A549 (cell line): Measurements from ENCODE around the gene SENP6.

Source experiments
- EP300 ChIP-seq, 2 experiments: fragments of >200 bp; sonication (Bioruptor Twin); formaldehyde crosslinking; IDR thresholded peaks; 2 replicates in 1 of 2; 3 replicates in 1 of 2; pipeline ENCODE4 v1.6.1; 2016 to 2017
- HDAC2 ChIP-seq: fragments of 200-600 bp; sonication (generic); IDR thresholded peaks from 2 replicates; pipeline ENCODE4 v1.6.1; 2016
- JUN ChIP-seq, 2 experiments: fragments of >200 bp; sonication (Bioruptor Twin); formaldehyde crosslinking; IDR thresholded peaks; 2 replicates in 1 of 2; 3 replicates in 1 of 2; pipeline ENCODE4 v1.6.1; 2016 to 2017
- RCOR1 ChIP-seq: fragments of 150-350 bp; IDR thresholded peaks from 2 replicates; pipeline ENCODE4 v1.6.1; 2014; ENCODE audit warnings: antibody characterized with exemption, low read length, low read depth
- TF ChIP-seq, protein P1 (sequence below): fragments of >200 bp; sonication (Bioruptor Twin); formaldehyde crosslinking; IDR thresholded peaks from 3 replicates; pipeline ENCODE4 v1.5.1; 2016
- TF ChIP-seq, protein P2 (sequence below): IDR thresholded peaks from 2 replicates; pipeline ENCODE4 v1.6.1; 2012
- TF ChIP-seq, protein P3 (sequence below): fragments of 450-650 bp; IDR thresholded peaks from 2 replicates; pipeline ENCODE4 v1.6.1; 2014; ENCODE audit warnings: antibody characterized with exemption

DNA sequence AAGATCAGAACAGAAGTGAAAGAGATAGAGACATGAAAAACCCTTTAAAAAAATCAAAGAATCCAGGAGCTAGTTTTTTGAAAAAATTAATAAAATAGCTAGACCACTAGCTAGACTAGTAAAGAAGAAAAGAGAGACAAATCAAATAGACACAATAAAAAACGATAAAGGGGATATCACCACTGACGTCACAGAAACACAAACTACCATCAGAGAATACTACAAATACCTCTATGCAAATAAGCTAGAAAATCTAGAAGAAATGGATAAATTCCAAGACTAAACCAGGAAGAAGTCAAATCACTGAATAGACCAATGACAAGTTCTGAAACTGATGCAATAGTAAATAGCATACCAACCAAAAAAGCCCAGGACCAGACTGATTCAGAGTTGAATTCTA is 29.6 kb upstream of the SENP6 start:
- TF ChIP-seq, protein P1, sequence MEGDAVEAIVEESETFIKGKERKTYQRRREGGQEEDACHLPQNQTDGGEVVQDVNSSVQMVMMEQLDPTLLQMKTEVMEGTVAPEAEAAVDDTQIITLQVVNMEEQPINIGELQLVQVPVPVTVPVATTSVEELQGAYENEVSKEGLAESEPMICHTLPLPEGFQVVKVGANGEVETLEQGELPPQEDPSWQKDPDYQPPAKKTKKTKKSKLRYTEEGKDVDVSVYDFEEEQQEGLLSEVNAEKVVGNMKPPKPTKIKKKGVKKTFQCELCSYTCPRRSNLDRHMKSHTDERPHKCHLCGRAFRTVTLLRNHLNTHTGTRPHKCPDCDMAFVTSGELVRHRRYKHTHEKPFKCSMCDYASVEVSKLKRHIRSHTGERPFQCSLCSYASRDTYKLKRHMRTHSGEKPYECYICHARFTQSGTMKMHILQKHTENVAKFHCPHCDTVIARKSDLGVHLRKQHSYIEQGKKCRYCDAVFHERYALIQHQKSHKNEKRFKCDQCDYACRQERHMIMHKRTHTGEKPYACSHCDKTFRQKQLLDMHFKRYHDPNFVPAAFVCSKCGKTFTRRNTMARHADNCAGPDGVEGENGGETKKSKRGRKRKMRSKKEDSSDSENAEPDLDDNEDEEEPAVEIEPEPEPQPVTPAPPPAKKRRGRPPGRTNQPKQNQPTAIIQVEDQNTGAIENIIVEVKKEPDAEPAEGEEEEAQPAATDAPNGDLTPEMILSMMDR, result no peak
- TF ChIP-seq EP300 (IDR thresholded peaks at IDR 0.05), result no peak
- no peak for TF ChIP-seq RCOR1
- TF ChIP-seq HDAC2, result no peak
- TF ChIP-seq, protein P2, sequence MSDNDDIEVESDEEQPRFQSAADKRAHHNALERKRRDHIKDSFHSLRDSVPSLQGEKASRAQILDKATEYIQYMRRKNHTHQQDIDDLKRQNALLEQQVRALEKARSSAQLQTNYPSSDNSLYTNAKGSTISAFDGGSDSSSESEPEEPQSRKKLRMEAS, result no peak
- TF ChIP-seq JUN (IDR thresholded peaks at IDR 0.05), result no peak
- TF ChIP-seq, protein P3, sequence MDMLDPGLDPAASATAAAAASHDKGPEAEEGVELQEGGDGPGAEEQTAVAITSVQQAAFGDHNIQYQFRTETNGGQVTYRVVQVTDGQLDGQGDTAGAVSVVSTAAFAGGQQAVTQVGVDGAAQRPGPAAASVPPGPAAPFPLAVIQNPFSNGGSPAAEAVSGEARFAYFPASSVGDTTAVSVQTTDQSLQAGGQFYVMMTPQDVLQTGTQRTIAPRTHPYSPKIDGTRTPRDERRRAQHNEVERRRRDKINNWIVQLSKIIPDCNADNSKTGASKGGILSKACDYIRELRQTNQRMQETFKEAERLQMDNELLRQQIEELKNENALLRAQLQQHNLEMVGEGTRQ, result no peak
